RWPE2 (cell line): Measurements from ENCODE around the gene AWAT1.
"Not testable (repeated sequence)": the region's sequence is repeated elsewhere in the genome, so short reads cannot be mapped to it uniquely, and the experiment has no call there.

Experiments
- ATAC-seq: fragments of 200-7000 bp; cut with Tn5 transposase; 3 replicates; pipeline ENCODE4 v1.9.1; 2021; ENCODE audit warnings: low read depth
- DNase-seq: peaks from one replicate; pipeline ENCODE4 v3.0.0-alpha.2; 2020; ENCODE audit warnings: low spot score
- H3K27ac ChIP-seq: fragments of 450-650 bp; 2 replicates; pipeline ENCODE4 v1.5.1; 2017; ENCODE audit warnings: mild to moderate bottlenecking; ENCODE audit not compliant: poor library complexity, severe bottlenecking
- H3K27me3 ChIP-seq: fragments of 250-450 bp; sonication (Bioruptor Pico); 2 replicates; pipeline ENCODE4 v1.5.1; 2021; ENCODE audit warnings: mild to moderate bottlenecking, moderate library complexity; ENCODE audit not compliant: insufficient read depth, poor library complexity, severe bottlenecking
- H3K36me3 ChIP-seq: fragments of 250-450 bp; sonication (Bioruptor Pico); 2 replicates; pipeline ENCODE4 v1.5.1; 2020; ENCODE audit warnings: low read depth, mild to moderate bottlenecking, moderate library complexity
- H3K4me1 ChIP-seq: fragments of 250-450 bp; sonication (Bioruptor Pico); 2 replicates; pipeline ENCODE4 v1.5.1; 2021; ENCODE audit warnings: mild to moderate bottlenecking, moderate library complexity; ENCODE audit not compliant: insufficient read depth, poor library complexity, severe bottlenecking
- H3K4me3 ChIP-seq: fragments of 250-450 bp; sonication (Bioruptor Pico); 2 replicates; pipeline ENCODE4 v1.5.1; 2021; ENCODE audit warnings: mild to moderate bottlenecking, moderate library complexity; ENCODE audit not compliant: severe bottlenecking
- H3K9me3 ChIP-seq: fragments of 250-450 bp; sonication (Bioruptor Pico); 2 replicates; pipeline ENCODE4 v1.5.1; 2021; ENCODE audit warnings: mild to moderate bottlenecking, moderate library complexity; ENCODE audit not compliant: severe bottlenecking
- CTCF ChIP-seq: fragments of 450-650 bp; IDR thresholded peaks from one replicate; pipeline ENCODE4 v1.5.1; 2017; ENCODE audit warnings: mild to moderate bottlenecking, moderate library complexity; ENCODE audit not compliant: poor library complexity, severe bottlenecking

AWAT1 gene

GRCh38 chrX:70241501-70241900 is 7.0 kb downstream of the AWAT1 start:
- no peaks in the 10 kb centered on the region for H3K9me3 ChIP-seq
- DNase-seq (no peak), ATAC-seq (no peak)
- no peaks in the 10 kb centered on the region for H3K27me3 ChIP-seq
- no peak for TF ChIP-seq CTCF
- no peaks in the 10 kb centered on the region for H3K36me3 ChIP-seq
- H3K4me1 ChIP-seq = no peaks in the 10 kb centered on the region
- no peak overlapping the region for H3K27ac ChIP-seq
- no peak overlapping the region for H3K4me3 ChIP-seq

GRCh38 chrX:70243601-70244000 is 9.1 kb downstream of the AWAT1 start:
- DNase-seq, H3K9me3 ChIP-seq, H3K4me3 ChIP-seq, ATAC-seq, H3K27ac ChIP-seq, H3K27me3 ChIP-seq, H3K4me1 ChIP-seq, H3K36me3 ChIP-seq: not testable (repeated sequence)

- Histone ChIP-seq H3K9me3 (no peaks in the 10 kb centered on the region), H3K36me3 (no peaks in the 10 kb centered on the region), H3K4me3 (no peak overlapping the region), H3K4me1 (no peaks in the 10 kb centered on the region), H3K27ac (no peak overlapping the region), H3K27me3 (no peaks in the 10 kb centered on the region)
- ATAC-seq (no peak), DNase-seq (no peak)
- TF ChIP-seq CTCF = no peak
Measured at GRCh38 chrX:70244881-70245280, 10.4 kb downstream of the AWAT1 start.

- H3K4me3 ChIP-seq = no peak overlapping the region
- H3K9me3 ChIP-seq = no peaks in the 10 kb centered on the region
- no peaks in the 10 kb centered on the region for H3K27me3 ChIP-seq
- TF ChIP-seq CTCF = no peak
- H3K36me3 ChIP-seq = no peaks in the 10 kb centered on the region
- H3K27ac ChIP-seq = no peak overlapping the region
- DNase-seq (no peak), ATAC-seq (no peak)
- peaks cover 2% of the 10 kb centered on the region for H3K4me1 ChIP-seq
Measured at GRCh38 chrX:70247252-70247651, 12.8 kb downstream of the AWAT1 start.

- no peaks in the 10 kb centered on the region for H3K36me3 ChIP-seq
- H3K4me3 ChIP-seq = no peak overlapping the region
- peak overlapping the region; percentile 88 for H3K27ac ChIP-seq
- H3K27me3 ChIP-seq = no peaks in the 10 kb centered on the region
- TF ChIP-seq CTCF = no peak
- peaks cover 29% of the 10 kb centered on the region for H3K4me1 ChIP-seq
- ATAC-seq = 0 out of 3 replicates have a peak, but pooled peaks have one; percentile 35
- no peaks in the 10 kb centered on the region for H3K9me3 ChIP-seq
- no peak for DNase-seq
Measured at GRCh38 chrX:70252491-70252890, 18.0 kb downstream of the AWAT1 start.
